ENCODE results near the gene FABP6. TPM values are rescaled to one million over a fixed set of nuclear protein-coding genes. Genes with fewer than 3 reads are reported as not detected.

The FABP6 gene
- total RNA-seq, 1 donor = not detected

- H3K79me2 ChIP-seq (ENCODE audit: insufficient read depth, low read length) = no peaks in the 10 kb centered on the region
- no peak for TF ChIP-seq CTCF (IDR thresholded peaks at IDR 0.05; ENCODE audit: extremely low read depth, low read depth, low read length)
- H3K9me3 ChIP-seq (ENCODE audit: low read depth, low read length) = no peaks in the 10 kb centered on the region
- no peaks in the 10 kb centered on the region for H3K27me3 ChIP-seq (ENCODE audit: insufficient read depth, low read length)
- no peak for DNase-seq (ENCODE audit: insufficient read length, low spot score, missing footprints)
- no peak overlapping the region for H3K4me3 ChIP-seq (ENCODE audit: insufficient read depth, low read length)
- H3K4me2 ChIP-seq (ENCODE audit: insufficient read depth, low read length) = no peak overlapping the region
- H4K20me1 ChIP-seq (ENCODE audit: insufficient read depth, low read length) = no peaks in the 10 kb centered on the region
- H3K36me3 ChIP-seq (ENCODE audit: insufficient read depth, low read length) = no peaks in the 10 kb centered on the region
- H3K4me1 ChIP-seq (ENCODE audit: insufficient read depth, low read length) = no peaks in the 10 kb centered on the region
- no peak overlapping the region for H2AFZ ChIP-seq (ENCODE audit: low read length)
- H3K27ac ChIP-seq (ENCODE audit: low read depth, low read length) = no peak overlapping the region
Observed at GRCh38 chr5:160285316-160285715, 56.0 kb downstream of the FABP6 start.

GRCh38 chr5:160286947-160287346 is 57.6 kb downstream of the FABP6 start:
- no peak overlapping the region for H3K4me2 ChIP-seq (ENCODE audit: insufficient read depth, low read length)
- TF ChIP-seq CTCF (IDR thresholded peaks at IDR 0.05; ENCODE audit: extremely low read depth, low read depth, low read length) = no peak
- no peak overlapping the region for H3K4me3 ChIP-seq (ENCODE audit: insufficient read depth, low read length)
- no peaks in the 10 kb centered on the region for H3K9me3 ChIP-seq (ENCODE audit: low read depth, low read length)
- no peaks in the 10 kb centered on the region for H3K36me3 ChIP-seq (ENCODE audit: insufficient read depth, low read length)
- no peak overlapping the region for H3K27ac ChIP-seq (ENCODE audit: low read depth, low read length)
- DNase-seq (ENCODE audit: insufficient read length, low spot score, missing footprints) = no peak
- no peaks in the 10 kb centered on the region for H4K20me1 ChIP-seq (ENCODE audit: insufficient read depth, low read length)
- H2AFZ ChIP-seq (ENCODE audit: low read length) = no peak overlapping the region
- no peaks in the 10 kb centered on the region for H3K4me1 ChIP-seq (ENCODE audit: insufficient read depth, low read length)
- H3K79me2 ChIP-seq (ENCODE audit: insufficient read depth, low read length) = no peaks in the 10 kb centered on the region
- no peaks in the 10 kb centered on the region for H3K27me3 ChIP-seq (ENCODE audit: insufficient read depth, low read length)

- H3K4me1 ChIP-seq (ENCODE audit: insufficient read depth, low read length) = no peaks in the 10 kb centered on the region
- H3K27ac ChIP-seq (ENCODE audit: low read depth, low read length) = no peak overlapping the region
- H3K9me3 ChIP-seq (ENCODE audit: low read depth, low read length) = no peaks in the 10 kb centered on the region
- H3K79me2 ChIP-seq (ENCODE audit: insufficient read depth, low read length) = no peaks in the 10 kb centered on the region
- H3K4me2 ChIP-seq (ENCODE audit: insufficient read depth, low read length) = no peak overlapping the region
- H2AFZ ChIP-seq (ENCODE audit: low read length) = no peak overlapping the region
- no peaks in the 10 kb centered on the region for H4K20me1 ChIP-seq (ENCODE audit: insufficient read depth, low read length)
- no peak for TF ChIP-seq CTCF (IDR thresholded peaks at IDR 0.05; ENCODE audit: extremely low read depth, low read depth, low read length)
- H3K27me3 ChIP-seq (ENCODE audit: insufficient read depth, low read length) = no peaks in the 10 kb centered on the region
- no peaks in the 10 kb centered on the region for H3K36me3 ChIP-seq (ENCODE audit: insufficient read depth, low read length)
- DNase-seq (ENCODE audit: insufficient read length, low spot score, missing footprints) = no peak
- no peak overlapping the region for H3K4me3 ChIP-seq (ENCODE audit: insufficient read depth, low read length)
Observed at GRCh38 chr5:160287378-160288051, 58.2 kb downstream of the FABP6 start.

Other genes with a start within 250 kb of the FABP6 start
- gene TTC1, start 220.4 kb upstream of the FABP6 start, total RNA-seq = 43.9 and 49.9 TPM in 2 replicates
- gene PWWP2A, start 110.1 kb upstream of the FABP6 start, total RNA-seq = 23.6 and 26.8 TPM in 2 replicates
- gene CCNJL, start 83.1 kb downstream of the FABP6 start, total RNA-seq = 0.88 and 1.1 TPM in 2 replicates
- gene C1QTNF2, start 141.1 kb downstream of the FABP6 start, total RNA-seq = under 0.01 TPM in 1 of 2 replicates, not detected in the other
- gene FAM200C, start 170.5 kb downstream of the FABP6 start, total RNA-seq = 3.6 and 5.6 TPM in 2 replicates
- 54.5 and 75.6 TPM in 2 replicates for gene SLU7, start 189.6 kb downstream of the FABP6 start, total RNA-seq
- gene PTTG1, start 192.3 kb downstream of the FABP6 start, total RNA-seq = 29.8 and 41.3 TPM in 2 replicates

All from osteoblast (primary cell).